NCI-H1930 (cell line): ENCODE results near the gene ASPG.
A peak's percentile ranks its signal among the peaks of the same experiment; 100 is the strongest.

Experiments
- DNase-seq, 2 experiments: peaks; one replicate each; lab custom pipeline; 2025; lab: John Stamatoyannopoulos, UW

Gene ASPG

GRCh38 chr14:104075530-104076151 lies 9.9 kb upstream of the ASPG start:
- no peak for DNase-seq

GRCh38 chr14:104076743-104077142 lies 8.8 kb upstream of the ASPG start:
- no peak for DNase-seq

- peak; percentile 67 to 86 for DNase-seq
Measured at GRCh38 chr14:104078031-104078455, 7.5 kb upstream of the ASPG start.

GRCh38 chr14:104080376-104081260 lies 4.9 kb upstream of the ASPG start:
- DNase-seq, result no peak

- DNase-seq, result no peak
Measured at GRCh38 chr14:104081261-104081835, 4.2 kb upstream of the ASPG start.

GRCh38 chr14:104081951-104082464 lies 3.5 kb upstream of the ASPG start:
- DNase-seq, result no peak

GRCh38 chr14:104082807-104083206 lies 2.7 kb upstream of the ASPG start:
- no peak for DNase-seq

- no peak for DNase-seq
Measured at GRCh38 chr14:104084251-104085002, 1.1 kb upstream of the ASPG start.

- no peak for DNase-seq
Measured at GRCh38 chr14:104085889-104086201, 345 bp downstream of the ASPG start.

GRCh38 chr14:104086210-104086660 lies 735 bp downstream of the ASPG start:
- DNase-seq, result no peak

- no peak for DNase-seq
Measured at GRCh38 chr14:104086661-104087461, 1.4 kb downstream of the ASPG start.

GRCh38 chr14:104087505-104087904 lies 2.0 kb downstream of the ASPG start:
- no peak for DNase-seq

GRCh38 chr14:104087981-104088850 lies 2.7 kb downstream of the ASPG start:
- DNase-seq, result no peak

- no peak for DNase-seq
Measured at GRCh38 chr14:104090071-104090748, 4.7 kb downstream of the ASPG start.

GRCh38 chr14:104091061-104091926 lies 5.8 kb downstream of the ASPG start:
- no peak for DNase-seq

GRCh38 chr14:104091927-104092771 lies 6.6 kb downstream of the ASPG start:
- DNase-seq, result no peak

- DNase-seq, result no peak
Measured at GRCh38 chr14:104092931-104093365, 7.4 kb downstream of the ASPG start.
